SU-DHL-6 (cell line): ENCODE data around the gene ABCC3.
A peak's percentile ranks its signal among the peaks of the same experiment; 100 is the strongest.
"Not testable (repeated sequence)": the region's sequence is repeated elsewhere in the genome, so short reads cannot be mapped to it uniquely, and the experiment has no call there.

Experiments used
- H2AFZ ChIP-seq: fragments of 200-600 bp; sonication (generic); 2 replicates; pipeline ENCODE4 v1.6.1; 2014; ENCODE audit warnings: low read depth, mild to moderate bottlenecking, moderate library complexity, mixed read lengths, antibody characterized with exemption, low read length; ENCODE audit not compliant: severe bottlenecking
- H3F3A ChIP-seq: fragments of 200-600 bp; shearing (Covaris generic); 2 replicates; pipeline ENCODE4 v1.6.0; 2016; ENCODE audit warnings: antibody characterized with exemption, mild to moderate bottlenecking; ENCODE audit not compliant: insufficient read depth
- H3K27ac ChIP-seq: fragments of 200-600 bp; sonication (generic); 2 replicates; pipeline ENCODE4 v1.5.1; 2016; ENCODE audit warnings: low read depth, mild to moderate bottlenecking, low read length, moderate library complexity, mixed read lengths
- H3K27me3 ChIP-seq: fragments of 200-600 bp; sonication (generic), shearing (Covaris generic); 2 replicates; pipeline ENCODE4 v1.6.0; 2014; ENCODE audit warnings: mild to moderate bottlenecking, low read length
- H3K36me3 ChIP-seq: fragments of 200-600 bp; sonication (generic); 2 replicates; pipeline ENCODE4 v1.6.1; 2014; ENCODE audit warnings: mild to moderate bottlenecking, low read length, mixed read lengths
- H3K4me2 ChIP-seq: fragments of 300-600, 200-600 bp; shearing (Covaris generic), sonication (generic); 2 replicates; pipeline ENCODE4 v1.6.0; 2014; ENCODE audit warnings: low read length, low read depth, mild to moderate bottlenecking; ENCODE audit not compliant: poor library complexity, severe bottlenecking
- H3K4me3 ChIP-seq: fragments of 200-600 bp; sonication (generic); 2 replicates; pipeline ENCODE4 v1.5.1; 2014; ENCODE audit warnings: antibody characterized with exemption, low read length, mild to moderate bottlenecking, mixed read lengths; ENCODE audit not compliant: insufficient read depth, poor library complexity, severe bottlenecking
- H3K79me2 ChIP-seq: fragments of 200-600 bp; sonication (generic); 2 replicates; pipeline ENCODE4 v1.6.1; 2014; ENCODE audit warnings: mild to moderate bottlenecking, low read length, moderate library complexity; ENCODE audit not compliant: insufficient read depth
- H3K9ac ChIP-seq: fragments of 200-600 bp; sonication (generic); 2 replicates; pipeline ENCODE4 v1.7.0; 2014; ENCODE audit warnings: mild to moderate bottlenecking, low read length
- H3K9me2 ChIP-seq: fragments of 200-600 bp; sonication (generic); replicated peaks from 2 replicates; pipeline ENCODE4 v1.6.1; 2014; ENCODE audit warnings: low read length; ENCODE audit not compliant: insufficient read depth
- H3K9me3 ChIP-seq: fragments of 200-600 bp; sonication (generic); 2 replicates; pipeline ENCODE4 v1.6.1; 2014; ENCODE audit warnings: low read length, mixed read lengths; ENCODE audit not compliant: insufficient read depth
- H4K20me1 ChIP-seq: fragments of 200-600 bp; sonication (generic); 2 replicates; pipeline ENCODE4 v1.6.1; 2014; ENCODE audit warnings: low read depth, mild to moderate bottlenecking, antibody characterized with exemption, low read length, moderate library complexity, mixed read lengths
- CTCF ChIP-seq: fragments of 200-600 bp; sonication (generic); IDR thresholded peaks from one replicate; pipeline ENCODE4 v1.5.1; 2017; ENCODE audit warnings: antibody characterized with exemption, mild to moderate bottlenecking, low read length, moderate library complexity; ENCODE audit not compliant: insufficient read depth, poor library complexity, severe bottlenecking
- EZH2phosphoT487 ChIP-seq: fragments of 200-600 bp; sonication (generic), shearing (Covaris generic); conservative IDR thresholded peaks from 2 replicates; pipeline ENCODE4 v1.6.1; 2018; ENCODE audit warnings: mild to moderate bottlenecking, antibody characterized with exemption, low read length, moderate library complexity, mixed read lengths

The ABCC3 gene

GRCh38 chr17:50719924-50720794 lies 85.5 kb downstream of the ABCC3 start:
- TF ChIP-seq EZH2phosphoT487 (no peak), CTCF (no peak)
- Histone ChIP-seq H3K9me3 (no peaks in the 10 kb centered on the region), H3K79me2 (peaks cover 58% of the 10 kb centered on the region), H3K4me3 (peak overlapping the region; percentile 83), H3F3A (0 out of 2 replicates have a peak, but pooled peaks cover 5% of the 10 kb centered on the region), H3K36me3 (peaks cover 9% of the 10 kb centered on the region; the same call in 1 of the 2 replicates), H2AFZ (peak overlapping the region; percentile 57), H3K27me3 (no peaks in the 10 kb centered on the region), H3K4me2 (peak overlapping the region; percentile 95), H4K20me1 (peaks cover 44% of the 10 kb centered on the region), H3K9me2 (no peaks in the 10 kb centered on the region), H3K27ac (peak overlapping the region; percentile 58), H3K9ac (peak overlapping the region; percentile 90)

- H3K4me3 ChIP-seq: peak overlapping the region; percentile 83
- H4K20me1 ChIP-seq: peaks cover 44% of the 10 kb centered on the region
- no peaks in the 10 kb centered on the region for H3K9me3 ChIP-seq
- no peak overlapping the region for H2AFZ ChIP-seq
- H3K4me2 ChIP-seq: peak overlapping the region; percentile 95
- H3K36me3 ChIP-seq: peaks cover 9% of the 10 kb centered on the region; the same call in 1 of the 2 replicates
- no peaks in the 10 kb centered on the region for H3K9me2 ChIP-seq
- H3K79me2 ChIP-seq: peaks cover 70% of the 10 kb centered on the region
- TF ChIP-seq EZH2phosphoT487: no peak
- H3K27ac ChIP-seq: no peak overlapping the region
- H3F3A ChIP-seq: 0 out of 2 replicates have a peak, but pooled peaks cover 5% of the 10 kb centered on the region
- H3K9ac ChIP-seq: peak overlapping the region; percentile 90
- no peaks in the 10 kb centered on the region for H3K27me3 ChIP-seq
Measured at GRCh38 chr17:50721194-50722010, 86.7 kb downstream of the ABCC3 start.

GRCh38 chr17:50722746-50723145 lies 88.1 kb downstream of the ABCC3 start:
- peak overlapping the region; percentile 95 for H3K4me2 ChIP-seq
- peaks cover 84% of the 10 kb centered on the region for H3K79me2 ChIP-seq
- peak overlapping the region; percentile 25 for H3K9ac ChIP-seq
- peaks cover 9% of the 10 kb centered on the region; the same call in 1 of the 2 replicates for H3K36me3 ChIP-seq
- 0 out of 2 replicates have a peak, but pooled peaks cover 5% of the 10 kb centered on the region for H3F3A ChIP-seq
- TF ChIP-seq EZH2phosphoT487 (no peak), CTCF (no peak)
- H3K9me3 ChIP-seq: no peaks in the 10 kb centered on the region
- H3K9me2 ChIP-seq: no peaks in the 10 kb centered on the region
- no peak overlapping the region for H2AFZ ChIP-seq
- no peaks in the 10 kb centered on the region for H3K27me3 ChIP-seq
- H4K20me1 ChIP-seq: peaks cover 49% of the 10 kb centered on the region
- no peak overlapping the region for H3K4me3 ChIP-seq
- H3K27ac ChIP-seq: no peak overlapping the region

- H3K9me2 ChIP-seq, H3K36me3 ChIP-seq, H3K4me3 ChIP-seq, H3K27ac ChIP-seq, H3K9ac ChIP-seq, H3F3A ChIP-seq, H3K27me3 ChIP-seq, H3K9me3 ChIP-seq, H2AFZ ChIP-seq: not testable (repeated sequence)
- Histone ChIP-seq H4K20me1 (peaks cover 59% of the 10 kb centered on the region), H3K4me2 (peak overlapping the region; percentile 95), H3K79me2 (peaks cover 100% of the 10 kb centered on the region)
Measured at GRCh38 chr17:50724622-50725021, 89.9 kb downstream of the ABCC3 start.
